IPS-15b (cell line): ENCODE data around the gene PCCA.
A peak's percentile ranks its signal among the peaks of the same experiment; 100 is the strongest.

Experiments used
- H3K27me3 ChIP-seq: one replicate; pipeline ENCODE4 v1.6.1; 2013; ENCODE audit warnings: low read length; ENCODE audit not compliant: control insufficient read depth, insufficient read depth
- H3K36me3 ChIP-seq: one replicate; pipeline ENCODE4 v1.6.1; 2013; ENCODE audit warnings: low read length; ENCODE audit not compliant: control insufficient read depth, insufficient read depth
- H3K4me1 ChIP-seq: one replicate; pipeline ENCODE4 v1.6.1; 2013; ENCODE audit warnings: mild to moderate bottlenecking, low read length; ENCODE audit not compliant: control insufficient read depth, insufficient read depth
- H3K4me3 ChIP-seq: one replicate; pipeline ENCODE4 v1.5.1; 2013; ENCODE audit warnings: low read depth, low read length
- H3K9ac ChIP-seq: one replicate; pipeline ENCODE4 v1.6.1; 2013; ENCODE audit warnings: low read depth, mild to moderate bottlenecking, low read length
- H3K9me3 ChIP-seq: one replicate; pipeline ENCODE4 v1.6.1; 2013; ENCODE audit warnings: mild to moderate bottlenecking, low read length; ENCODE audit not compliant: control insufficient read depth, insufficient read depth

The PCCA gene

GRCh38 chr13:100409132-100409531, 320.2 kb downstream of the PCCA start:
- H3K27me3 ChIP-seq: no peaks in the 10 kb centered on the region
- peaks cover 5% of the 10 kb centered on the region for H3K36me3 ChIP-seq
- no peak overlapping the region for H3K9ac ChIP-seq
- no peaks in the 10 kb centered on the region for H3K4me1 ChIP-seq
- H3K4me3 ChIP-seq: no peak overlapping the region
- H3K9me3 ChIP-seq: peaks cover 11% of the 10 kb centered on the region

- Histone ChIP-seq H3K4me1 (no peaks in the 10 kb centered on the region), H3K27me3 (no peaks in the 10 kb centered on the region), H3K36me3 (no peaks in the 10 kb centered on the region), H3K9ac (no peak overlapping the region), H3K4me3 (no peak overlapping the region), H3K9me3 (no peaks in the 10 kb centered on the region)
Observed at GRCh38 chr13:100423375-100423774, 334.5 kb downstream of the PCCA start.

- Histone ChIP-seq H3K36me3 (no peaks in the 10 kb centered on the region), H3K27me3 (no peaks in the 10 kb centered on the region), H3K9ac (no peak overlapping the region), H3K4me1 (no peaks in the 10 kb centered on the region), H3K9me3 (no peaks in the 10 kb centered on the region), H3K4me3 (no peak overlapping the region)
Observed at GRCh38 chr13:100428986-100429385, 340.1 kb downstream of the PCCA start.

GRCh38 chr13:100432611-100433010, 343.7 kb downstream of the PCCA start:
- Histone ChIP-seq H3K9ac (no peak overlapping the region), H3K36me3 (no peaks in the 10 kb centered on the region), H3K9me3 (no peaks in the 10 kb centered on the region), H3K4me3 (no peak overlapping the region), H3K27me3 (no peaks in the 10 kb centered on the region), H3K4me1 (no peaks in the 10 kb centered on the region)

- H3K4me1 ChIP-seq: no peaks in the 10 kb centered on the region
- H3K27me3 ChIP-seq: no peaks in the 10 kb centered on the region
- no peaks in the 10 kb centered on the region for H3K9me3 ChIP-seq
- H3K4me3 ChIP-seq: no peak overlapping the region
- no peaks in the 10 kb centered on the region for H3K36me3 ChIP-seq
- no peak overlapping the region for H3K9ac ChIP-seq
Observed at GRCh38 chr13:100433475-100433874, 344.6 kb downstream of the PCCA start.

- no peaks in the 10 kb centered on the region for H3K27me3 ChIP-seq
- H3K4me3 ChIP-seq: no peak overlapping the region
- H3K9ac ChIP-seq: no peak overlapping the region
- peaks cover 4% of the 10 kb centered on the region for H3K4me1 ChIP-seq
- H3K9me3 ChIP-seq: no peaks in the 10 kb centered on the region
- no peaks in the 10 kb centered on the region for H3K36me3 ChIP-seq
Observed at GRCh38 chr13:100434010-100434763, 345.3 kb downstream of the PCCA start.

GRCh38 chr13:100436099-100436498, 347.2 kb downstream of the PCCA start:
- H3K9ac ChIP-seq: no peak overlapping the region
- no peaks in the 10 kb centered on the region for H3K36me3 ChIP-seq
- no peak overlapping the region for H3K4me3 ChIP-seq
- H3K27me3 ChIP-seq: no peaks in the 10 kb centered on the region
- H3K4me1 ChIP-seq: peaks cover 13% of the 10 kb centered on the region
- H3K9me3 ChIP-seq: no peaks in the 10 kb centered on the region

- Histone ChIP-seq H3K4me1 (peaks cover 14% of the 10 kb centered on the region), H3K9me3 (no peaks in the 10 kb centered on the region), H3K4me3 (no peak overlapping the region), H3K27me3 (no peaks in the 10 kb centered on the region), H3K36me3 (no peaks in the 10 kb centered on the region), H3K9ac (no peak overlapping the region)
Observed at GRCh38 chr13:100438059-100438788, 349.3 kb downstream of the PCCA start.

- Histone ChIP-seq H3K27me3 (no peaks in the 10 kb centered on the region), H3K36me3 (no peaks in the 10 kb centered on the region), H3K4me3 (no peak overlapping the region), H3K9me3 (no peaks in the 10 kb centered on the region), H3K4me1 (peaks cover 14% of the 10 kb centered on the region), H3K9ac (no peak overlapping the region)
Observed at GRCh38 chr13:100439247-100439970, 350.5 kb downstream of the PCCA start.

GRCh38 chr13:100440751-100441425, 352.0 kb downstream of the PCCA start:
- peak overlapping the region; percentile 8 for H3K9ac ChIP-seq

GRCh38 chr13:100442095-100442832, 353.4 kb downstream of the PCCA start:
- Histone ChIP-seq H3K4me1 (peaks cover 14% of the 10 kb centered on the region), H3K4me3 (no peak overlapping the region), H3K27me3 (no peaks in the 10 kb centered on the region), H3K36me3 (no peaks in the 10 kb centered on the region), H3K9me3 (no peaks in the 10 kb centered on the region), H3K9ac (no peak overlapping the region)

More at GRCh38 chr13:100440751-100441425, 352.0 kb downstream of the PCCA start:
- Histone ChIP-seq H3K4me1 (peaks cover 14% of the 10 kb centered on the region), H3K4me3 (no peak overlapping the region), H3K36me3 (no peaks in the 10 kb centered on the region), H3K9me3 (no peaks in the 10 kb centered on the region), H3K27me3 (no peaks in the 10 kb centered on the region)
